ENCODE measurements around the gene NPLOC4. TPM values are rescaled to one million over a fixed set of nuclear protein-coding genes. Genes with fewer than 3 reads are reported as not detected.

The NPLOC4 gene
- total RNA-seq, 2 donors from 2014 or later: 77.7 to 87.3 TPM

DNA sequence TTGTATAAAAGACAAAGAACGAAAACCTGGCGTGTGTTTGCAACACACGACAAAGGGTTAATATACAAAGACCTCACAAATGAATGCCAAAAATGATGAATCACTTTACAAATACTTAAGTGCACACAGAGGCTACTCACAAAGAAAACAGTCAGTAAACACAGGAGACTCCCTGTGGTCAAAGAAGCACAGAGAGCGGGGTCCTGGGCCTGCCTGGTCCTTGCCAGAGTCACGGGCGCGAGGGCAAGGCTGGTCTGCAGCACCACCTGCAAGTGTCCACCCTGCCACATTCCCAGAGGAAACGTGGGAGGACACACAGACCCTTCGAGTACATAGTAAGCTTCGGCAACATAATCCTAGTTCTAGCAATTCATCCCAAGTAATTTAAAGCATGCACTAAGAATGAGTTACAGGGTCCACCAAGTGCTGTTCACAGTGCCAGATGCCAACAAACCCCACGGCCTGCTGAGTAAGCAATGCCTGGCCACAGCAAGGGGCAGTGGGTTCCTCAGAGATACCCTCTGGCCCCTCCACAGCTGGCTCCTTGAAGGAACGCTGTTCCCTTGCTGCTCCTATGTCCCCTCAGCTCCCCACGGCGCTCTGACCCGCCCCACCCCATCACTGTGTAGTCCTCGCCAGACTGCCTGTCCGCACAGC, 60.2 kb downstream of the NPLOC4 start:
- intact Hi-C loops (cut with DNase I): no loop called here
- no peak for DNase-seq (ENCODE audit: low spot score)

DNA sequence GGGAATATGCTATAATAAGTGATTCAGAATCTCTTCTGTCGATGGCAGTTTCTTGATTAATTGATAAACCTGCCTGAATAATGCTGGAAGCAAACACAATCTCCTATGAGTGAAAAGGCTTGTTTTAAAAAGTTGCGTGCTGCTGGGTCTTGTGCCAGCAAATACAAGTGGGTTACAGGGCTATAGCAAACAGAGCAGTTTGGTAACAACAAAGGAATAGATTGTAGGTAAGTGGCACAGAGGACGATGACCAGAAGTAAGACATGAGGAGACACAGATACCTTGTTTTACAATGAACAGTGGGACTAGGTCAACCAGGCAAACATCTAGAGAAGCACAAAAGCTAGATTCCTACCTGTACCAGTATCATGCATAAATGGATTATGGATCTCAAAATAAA, 61.1 kb downstream of the NPLOC4 start:
- intact Hi-C loops (cut with DNase I): no loop called here
- no peak for DNase-seq (ENCODE audit: low spot score)

DNA sequence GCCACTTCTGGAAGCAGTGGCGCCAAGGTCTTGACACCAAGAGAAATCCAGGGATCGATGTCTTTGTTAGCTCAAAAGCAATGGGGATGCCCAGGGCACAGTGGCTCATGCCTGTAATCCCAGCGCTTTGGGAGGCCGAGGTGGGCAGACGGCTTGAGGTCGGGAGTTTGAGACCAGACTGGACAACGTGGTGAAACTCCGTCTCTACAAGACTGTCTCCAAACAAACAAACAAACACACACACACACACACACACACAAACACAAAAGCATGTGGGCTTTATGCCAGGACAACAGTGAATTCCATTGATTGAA, 62.3 kb downstream of the NPLOC4 start:
- intact Hi-C loops (cut with DNase I): no loop called here
- DNase-seq (ENCODE audit: low spot score): no peak

DNA sequence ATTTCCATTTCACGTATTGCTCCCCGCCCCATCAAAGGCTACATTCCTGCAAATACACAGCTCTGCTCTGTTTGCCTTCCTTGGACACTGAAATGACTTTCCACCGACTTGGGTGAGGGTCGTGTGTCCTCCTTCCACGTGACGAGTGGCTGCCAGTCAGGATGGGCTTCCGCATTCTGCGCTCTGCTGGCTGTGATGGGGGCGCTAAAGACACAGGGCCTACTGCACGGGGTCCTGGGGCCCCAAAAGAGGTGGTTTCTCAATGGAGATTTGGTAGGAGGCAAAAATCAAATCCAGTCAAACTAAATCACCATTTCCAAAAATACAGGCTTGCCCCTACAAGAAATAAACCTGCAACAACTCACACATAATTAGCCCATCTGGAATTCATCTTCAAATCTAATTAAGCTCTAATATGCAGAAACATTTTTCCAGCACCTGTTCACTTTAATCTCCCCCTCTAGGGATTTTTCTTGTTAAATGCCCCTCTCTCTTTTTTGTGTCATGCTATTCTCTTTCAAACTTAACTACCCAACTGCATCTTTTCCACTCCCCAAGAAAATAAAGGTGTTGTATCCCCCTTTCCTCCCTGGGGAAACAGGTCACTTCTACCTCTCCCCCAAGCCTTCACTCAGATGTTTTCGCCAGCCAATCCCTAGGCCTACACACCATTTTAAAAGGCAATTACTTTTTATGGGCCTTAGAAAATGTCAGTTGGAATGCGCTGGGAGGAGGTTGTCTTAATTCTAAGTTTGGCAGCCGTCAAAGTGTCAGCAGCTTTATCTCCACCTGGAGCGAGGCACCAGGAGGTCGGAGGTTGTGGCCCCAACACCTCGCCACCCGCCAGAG, 62.9 kb downstream of the NPLOC4 start:
- DNase-seq (ENCODE audit: low spot score): no peak
- intact Hi-C loops (cut with DNase I): no loop called here

DNA sequence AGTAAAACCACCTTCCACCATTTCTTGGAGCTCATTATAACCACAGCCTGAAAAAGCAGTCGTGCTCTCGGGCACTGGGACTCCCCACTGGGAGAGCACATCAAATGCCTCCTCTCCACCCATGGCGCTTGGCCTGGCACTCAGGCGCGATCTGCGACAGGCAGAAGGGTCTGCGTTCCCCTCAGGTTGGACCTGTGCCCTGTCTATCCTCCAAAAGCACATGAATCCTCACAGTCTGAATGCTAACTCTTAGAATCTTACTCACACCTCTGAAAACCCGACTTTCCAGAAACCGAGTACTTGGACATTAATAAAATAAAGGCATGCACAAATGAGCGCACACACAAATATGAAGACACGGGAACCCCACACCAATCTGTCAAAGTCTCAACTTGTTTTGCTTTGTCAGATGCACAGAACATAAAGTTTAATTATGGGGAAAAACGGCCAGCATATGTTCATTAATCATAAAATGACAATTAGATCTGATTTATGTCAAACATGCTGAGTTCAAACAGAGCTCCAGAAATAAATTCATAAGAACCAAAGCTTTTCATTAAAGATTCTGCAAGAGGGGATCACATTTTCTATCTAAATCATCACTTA, 64.2 kb downstream of the NPLOC4 start:
- no peak for DNase-seq (ENCODE audit: low spot score)
- intact Hi-C loops (cut with DNase I): no loop called here

DNA sequence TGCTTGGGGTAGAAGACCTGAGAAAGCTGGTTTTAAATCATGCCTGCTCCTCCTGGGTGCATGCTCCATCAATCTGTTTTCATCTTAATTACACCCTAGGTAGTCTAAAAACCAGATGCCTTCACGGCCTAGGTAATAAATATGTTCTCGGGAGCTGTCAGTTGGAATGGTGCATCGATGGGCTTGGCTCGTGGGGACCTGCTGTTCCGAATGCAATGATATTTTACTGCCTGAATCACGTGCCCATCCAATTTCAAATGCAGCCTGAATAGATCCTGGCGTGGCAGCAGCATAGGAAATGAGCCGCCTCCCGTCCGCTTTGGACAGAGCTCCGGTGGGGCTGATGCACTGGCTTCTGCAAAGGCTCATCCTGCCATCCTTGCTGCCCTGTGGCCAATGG, 65.9 kb downstream of the NPLOC4 start:
- DNase-seq (ENCODE audit: low spot score): no peak
- intact Hi-C loops (cut with DNase I): no loop called here

DNA sequence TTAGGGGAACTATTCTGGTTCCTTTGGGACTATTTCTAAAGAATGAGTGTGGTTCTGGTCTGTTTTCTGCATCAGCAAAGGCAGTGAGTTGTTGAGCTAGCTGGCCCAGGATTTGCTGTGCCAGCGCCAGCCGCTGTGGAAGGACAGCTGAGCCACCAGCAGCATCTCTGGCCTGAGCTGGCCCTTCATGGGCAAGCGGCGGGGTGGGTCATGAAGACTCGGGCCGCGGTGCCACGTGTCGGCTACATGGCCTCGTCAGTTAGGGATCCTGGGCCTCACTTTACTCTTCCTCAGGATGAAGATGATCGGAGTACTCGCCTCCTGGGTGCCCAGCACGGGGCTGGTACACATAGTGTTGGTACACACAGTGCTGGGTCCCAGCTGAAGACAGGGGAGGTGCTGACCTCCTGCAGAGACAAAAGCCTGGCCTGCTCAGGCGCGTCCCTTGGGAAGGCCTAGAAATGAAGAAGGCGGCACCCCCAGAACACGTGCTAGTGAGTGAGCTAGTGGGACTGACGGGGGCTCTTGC, 66.9 kb downstream of the NPLOC4 start:
- intact Hi-C loops (cut with DNase I): no loop called here

DNA sequence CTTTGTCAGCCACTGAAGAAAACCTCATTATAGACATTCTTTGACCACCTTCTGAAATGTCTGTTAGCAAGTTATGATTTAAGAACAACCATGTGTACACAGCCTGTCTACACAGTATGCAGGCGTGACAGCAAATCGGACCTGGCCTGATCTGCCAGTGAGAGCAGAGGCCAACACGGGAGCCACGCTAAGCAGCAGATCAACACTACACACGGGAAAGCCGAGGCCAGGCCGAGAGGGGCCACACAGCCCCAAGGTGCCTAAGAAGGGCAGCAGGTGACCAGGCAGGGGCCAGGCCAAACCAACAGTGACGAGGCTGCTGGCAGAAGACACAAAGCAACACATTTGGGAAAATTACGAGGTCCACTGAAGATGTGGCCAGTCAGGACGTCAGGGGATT, 68.5 kb downstream of the NPLOC4 start:
- no peak for DNase-seq (ENCODE audit: low spot score)
- intact Hi-C loops (cut with DNase I): no loop called here

More for the DNA sequence above, 66.9 kb downstream of the NPLOC4 start:
- no peak for DNase-seq (ENCODE audit: low spot score)

DNA sequence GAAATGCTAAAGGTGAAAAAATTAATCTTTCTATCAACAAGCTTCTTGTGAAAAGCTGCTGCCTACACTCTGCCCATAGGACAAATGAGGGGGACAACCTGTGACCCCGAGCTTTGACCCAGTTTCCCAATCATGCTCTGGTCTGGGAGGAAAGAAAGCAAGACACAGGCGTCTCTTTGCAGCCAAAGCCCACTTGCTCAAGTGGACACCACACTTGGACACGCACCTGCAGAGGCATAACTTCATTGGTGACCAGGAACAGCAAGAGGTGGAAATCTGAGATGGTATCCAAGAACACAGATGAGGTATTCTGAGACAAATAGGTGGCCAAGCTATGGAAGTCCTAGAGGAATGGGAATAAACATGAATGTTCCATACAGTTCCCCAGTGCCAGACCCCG, 69.7 kb downstream of the NPLOC4 start:
- DNase-seq (ENCODE audit: low spot score): no peak
- intact Hi-C loops (cut with DNase I): no loop called here

DNA sequence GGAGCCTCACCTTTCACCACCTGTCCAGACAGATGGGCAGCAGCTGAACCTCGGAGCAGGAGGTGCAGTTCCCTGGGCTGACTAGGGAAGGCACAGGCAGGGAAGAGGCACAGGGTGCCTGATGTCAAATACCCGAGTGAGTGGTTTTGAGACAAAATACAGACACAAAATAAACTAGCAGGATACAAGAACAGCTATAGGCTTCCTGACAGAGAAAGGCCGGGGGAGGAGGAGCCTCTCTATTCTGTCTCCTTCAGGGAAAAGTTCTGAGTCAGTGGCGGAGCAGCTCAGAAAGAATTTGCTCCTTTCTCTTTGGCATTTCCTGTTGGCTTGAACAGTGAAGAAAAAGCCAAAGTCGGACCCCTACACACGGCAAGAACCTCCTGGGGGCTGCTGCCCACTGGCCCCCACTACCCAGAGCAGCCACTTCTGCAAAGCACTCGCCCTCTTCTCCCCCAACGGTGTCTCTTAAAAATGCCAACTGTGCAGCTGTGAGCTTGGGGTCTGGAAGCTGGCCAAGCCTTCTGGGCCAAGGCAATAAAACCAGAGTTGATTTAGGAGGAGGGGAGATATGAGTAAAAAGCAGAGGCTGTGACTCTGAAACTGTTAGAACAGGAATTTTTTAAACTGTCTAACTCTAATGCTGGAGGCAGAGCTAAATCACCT, 70.3 kb downstream of the NPLOC4 start:
- intact Hi-C loops (cut with DNase I): no loop called here

DNA sequence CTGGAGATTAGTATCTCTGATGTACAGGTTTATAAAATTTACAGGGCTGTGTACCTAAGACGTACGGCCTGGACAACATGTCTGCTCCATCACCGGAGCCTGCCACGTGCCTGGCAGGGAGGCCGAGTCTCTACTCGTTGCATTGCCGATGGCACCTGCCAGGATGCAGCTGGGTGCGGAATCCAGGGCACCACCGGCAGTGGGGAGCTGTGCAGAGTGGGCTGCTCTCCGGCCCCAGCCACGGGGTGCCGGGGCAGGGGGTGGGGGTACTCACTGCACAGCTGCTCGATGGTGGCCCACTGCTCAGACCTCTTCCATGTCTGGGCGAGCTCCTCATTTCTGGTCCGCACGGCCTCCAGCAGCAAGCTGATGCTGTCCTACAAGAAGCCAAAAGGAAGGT, 71.7 kb downstream of the NPLOC4 start:
- DNase-seq (ENCODE audit: low spot score): no peak
- intact Hi-C loops (cut with DNase I): no loop called here

More for the DNA sequence above, 70.3 kb downstream of the NPLOC4 start:
- peak; percentile 90 for DNase-seq (ENCODE audit: low spot score)

DNA sequence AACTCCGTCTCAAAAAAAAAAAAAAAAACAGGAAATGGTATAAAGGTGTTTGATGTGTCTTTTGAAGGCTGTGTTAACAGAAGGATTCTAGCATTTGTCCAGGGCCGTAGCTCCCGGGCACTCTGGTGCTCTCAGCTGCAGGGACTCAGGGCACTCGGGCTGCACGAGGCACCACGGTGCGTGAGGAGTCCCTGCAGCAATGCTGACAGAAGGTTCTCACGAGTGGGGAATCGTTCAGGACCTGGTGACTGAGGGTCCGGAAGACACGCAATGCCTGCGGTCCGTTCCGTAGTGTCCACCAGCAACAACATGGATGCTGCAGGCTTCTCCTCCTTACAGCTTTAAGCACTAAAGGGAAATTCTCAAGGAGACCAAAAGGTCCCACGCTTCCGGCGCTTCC, 72.1 kb downstream of the NPLOC4 start:
- DNase-seq (ENCODE audit: low spot score): no peak
- intact Hi-C loops (cut with DNase I): no loop called here

DNA sequence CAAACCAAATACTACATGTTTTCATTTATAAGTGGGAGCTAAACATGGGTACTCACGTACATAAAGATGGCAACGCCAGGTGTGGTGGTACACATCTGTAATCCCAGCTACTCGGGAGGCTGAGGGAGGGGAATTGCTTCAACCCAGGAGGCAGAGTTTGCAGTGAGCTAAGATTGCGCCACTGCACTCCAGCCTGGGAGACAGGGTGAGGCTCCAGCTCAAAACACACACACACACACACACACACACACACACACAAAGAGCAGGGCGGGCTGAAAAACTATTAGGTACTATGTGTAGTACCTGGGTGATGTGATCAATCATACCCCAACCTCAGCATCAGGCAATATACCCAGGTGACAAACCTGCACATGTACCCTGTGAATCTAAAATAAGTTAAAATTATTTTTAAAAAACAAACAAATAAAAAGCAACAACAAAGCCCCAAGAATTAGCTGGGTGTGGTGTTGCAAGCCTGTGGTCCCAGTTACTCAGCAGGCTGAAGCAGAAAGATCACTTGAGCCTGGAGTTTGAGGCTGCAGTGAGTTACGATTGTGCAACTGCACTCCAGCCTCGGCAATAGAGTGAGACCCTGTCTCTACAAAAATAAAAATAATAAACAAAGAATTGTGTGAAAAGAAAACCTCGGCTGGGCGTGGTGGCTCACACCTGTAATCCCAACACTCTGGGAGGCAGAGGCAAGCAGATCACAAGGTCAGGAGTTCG, 72.9 kb downstream of the NPLOC4 start:
- DNase-seq (ENCODE audit: low spot score): no peak
- intact Hi-C loops (cut with DNase I): no loop called here

DNA sequence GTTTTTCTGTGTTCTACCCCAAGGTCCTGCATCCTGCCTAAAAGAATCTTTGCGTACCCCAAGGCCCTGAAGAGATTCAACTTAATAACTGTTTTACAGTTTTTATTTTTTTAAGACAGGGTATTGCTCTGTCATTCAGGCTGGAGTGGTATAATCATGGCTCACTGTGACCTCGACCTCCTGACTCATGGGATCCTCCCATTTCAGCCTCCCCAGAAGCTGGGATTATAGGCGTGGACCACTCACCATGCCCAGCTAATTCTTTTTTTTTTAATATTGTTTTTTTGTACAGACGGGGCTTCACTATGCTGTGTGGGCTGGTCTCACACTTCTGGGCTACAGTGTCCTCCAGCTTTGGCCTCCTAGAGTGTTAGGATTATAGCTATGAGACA, 75.4 kb downstream of the NPLOC4 start:
- intact Hi-C loops (cut with DNase I): no loop called here
- DNase-seq (ENCODE audit: low spot score): no peak

DNA sequence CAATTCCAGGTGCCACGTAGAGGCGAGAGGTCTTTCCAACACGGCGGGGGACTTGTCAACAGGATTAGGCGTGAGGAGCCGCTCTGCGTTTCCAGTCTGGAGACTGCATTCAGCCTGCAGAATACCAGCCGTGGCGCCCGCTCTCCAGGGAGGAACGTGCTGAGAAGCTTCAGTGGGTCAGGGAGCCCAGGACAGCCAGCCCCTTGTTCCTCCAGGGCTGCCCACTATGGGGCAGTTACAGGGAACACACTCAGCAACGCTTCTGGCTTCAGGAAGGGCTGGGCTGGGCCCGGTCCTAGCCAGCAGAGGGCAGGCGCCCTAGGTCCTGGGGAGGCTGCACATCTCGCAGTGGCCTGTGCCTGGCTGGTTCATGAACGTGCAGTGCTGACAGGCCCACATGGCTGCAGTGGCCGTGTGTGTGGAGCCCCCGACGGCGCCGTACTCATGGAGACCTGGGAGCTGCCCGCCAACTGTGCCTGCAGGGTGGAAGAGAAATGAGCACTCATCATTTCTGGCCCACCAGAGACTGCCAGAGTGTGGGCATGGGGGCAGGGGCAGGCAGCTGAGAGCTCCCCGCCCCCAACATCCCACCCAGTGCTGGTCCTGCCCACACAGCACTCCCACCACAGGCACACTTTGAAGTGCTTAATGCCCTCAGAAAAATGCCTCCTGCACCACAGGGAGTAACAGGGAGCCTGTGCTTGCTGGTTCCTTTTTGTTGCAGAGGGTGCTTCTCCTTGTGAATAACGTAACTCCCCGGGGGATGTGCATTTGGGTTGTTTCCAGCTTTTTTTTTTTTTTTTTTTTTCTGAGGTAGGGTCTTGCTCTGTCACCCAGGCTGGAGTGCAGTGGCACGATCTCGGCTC, 77.7 kb downstream of the NPLOC4 start:
- DNase-seq (ENCODE audit: low spot score): no peak
- intact Hi-C loops (cut with DNase I): loop anchor here in 1 of 2 donors (5.0 kb wide), 1 partner anchor 43 kb away; no protein-coding TSS in a partner anchor

DNA sequence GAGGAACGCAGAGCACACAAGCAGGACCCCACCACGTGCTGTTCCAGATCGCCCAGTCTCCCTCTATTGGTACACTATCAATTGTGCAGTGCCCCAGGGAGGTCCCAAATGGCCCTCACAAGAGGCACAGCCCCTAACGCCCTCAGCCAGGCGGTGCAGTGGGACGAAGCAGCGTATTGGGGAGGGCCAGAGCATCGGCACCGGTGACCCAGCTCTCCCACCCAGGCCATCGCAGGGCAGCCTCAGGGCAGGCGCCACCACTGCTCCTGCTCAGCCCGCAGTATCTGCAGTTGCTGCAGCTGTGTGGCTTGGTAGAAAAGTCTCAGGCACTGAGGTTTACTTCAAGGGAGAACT, 78.8 kb downstream of the NPLOC4 start:
- intact Hi-C loops (cut with DNase I): loop anchor here in 1 of 2 donors (5.0 kb wide), 1 partner anchor 44 kb away; no protein-coding TSS in a partner anchor
- no peak for DNase-seq (ENCODE audit: low spot score)

DNA sequence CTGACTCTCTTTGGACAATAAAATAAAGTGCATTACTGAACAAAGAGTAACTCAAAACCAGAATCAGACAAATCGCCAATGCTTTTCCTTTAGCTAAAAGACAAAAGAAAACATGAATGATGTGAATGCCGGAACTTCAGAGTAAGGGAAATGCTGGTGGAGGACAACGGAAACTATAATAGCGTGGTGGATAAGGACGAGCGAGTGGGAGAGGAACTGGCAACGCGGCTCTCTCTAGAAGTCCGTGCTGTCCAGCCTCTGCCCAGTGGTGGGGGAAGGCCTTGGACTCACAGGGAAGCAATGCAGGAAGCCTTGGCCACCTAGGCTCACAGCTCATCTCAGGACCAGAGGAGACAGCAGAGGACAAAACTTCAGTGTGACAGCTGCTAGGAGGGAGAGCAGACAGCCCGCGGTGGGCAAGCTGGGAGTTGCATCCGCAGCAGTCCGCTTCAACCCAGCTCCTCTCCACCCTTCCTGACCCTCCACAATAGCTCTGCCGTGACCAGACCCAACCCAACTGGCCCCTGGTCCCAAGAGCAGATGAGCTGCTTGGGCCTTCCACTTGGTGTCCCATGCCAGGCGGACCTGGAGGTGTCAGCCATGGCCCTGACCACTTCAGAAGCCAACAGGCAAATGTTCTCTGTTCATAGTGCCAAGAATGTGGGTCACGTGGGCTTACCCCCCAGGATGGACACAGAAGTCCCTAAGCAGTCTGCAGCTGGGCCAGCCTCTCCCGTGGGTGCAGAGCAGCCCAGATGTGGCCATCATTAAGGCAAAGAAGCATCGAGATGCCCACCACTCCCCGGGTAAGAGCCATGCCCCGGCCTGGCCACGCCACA, 79.4 kb downstream of the NPLOC4 start:
- no peak for DNase-seq (ENCODE audit: low spot score)
- intact Hi-C loops (cut with DNase I): loop anchor here in 1 of 2 donors (5.0 kb wide), 1 partner anchor 45 kb away; no protein-coding TSS in a partner anchor

Data from posterior vena cava (tissue), 2 donors.